Testis (tissue), 2 donors: ENCODE results near the gene GPR42.

Experiments
- POLR2A ChIP-seq: fragments of 450-650 bp; IDR thresholded peaks from one replicate; pipeline ENCODE4 v1.6.1; 2017; ENCODE audit warnings: antibody characterized with exemption, mild to moderate bottlenecking, moderate library complexity
- TF ChIP-seq, protein P1 (sequence below), 3 experiments: fragments of 450-650 bp in 2 of 3; fragments of 200-600 bp in 1 of 3; sonication (generic) in 1 of 3; IDR thresholded peaks; one replicate each; pipeline ENCODE4 v1.5.1; 2016 to 2019; ENCODE audit warnings: antibody characterized with exemption in 3 of 3, mild to moderate bottlenecking in 2 of 3, moderate library complexity in 1 of 3

DNA sequence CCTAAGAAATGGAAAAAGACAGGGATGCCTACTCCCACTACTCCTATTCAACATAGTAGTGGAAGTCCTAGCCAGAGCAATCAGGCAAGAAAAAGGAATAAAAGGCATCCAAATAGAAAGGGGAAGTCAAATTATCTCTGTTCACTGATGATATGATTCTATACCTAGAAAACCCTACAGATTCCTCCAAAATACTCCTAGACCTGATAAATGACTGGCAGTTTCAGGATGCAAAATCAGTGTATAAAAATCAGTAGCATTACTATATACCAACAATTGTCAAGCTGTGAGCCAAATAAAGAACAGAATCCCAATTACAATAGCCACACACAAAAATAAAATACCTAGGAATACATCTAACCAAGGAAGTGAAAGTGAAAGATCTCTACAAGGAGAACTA is 1.3 kb upstream of the GPR42 start:
- TF ChIP-seq, protein P1, sequence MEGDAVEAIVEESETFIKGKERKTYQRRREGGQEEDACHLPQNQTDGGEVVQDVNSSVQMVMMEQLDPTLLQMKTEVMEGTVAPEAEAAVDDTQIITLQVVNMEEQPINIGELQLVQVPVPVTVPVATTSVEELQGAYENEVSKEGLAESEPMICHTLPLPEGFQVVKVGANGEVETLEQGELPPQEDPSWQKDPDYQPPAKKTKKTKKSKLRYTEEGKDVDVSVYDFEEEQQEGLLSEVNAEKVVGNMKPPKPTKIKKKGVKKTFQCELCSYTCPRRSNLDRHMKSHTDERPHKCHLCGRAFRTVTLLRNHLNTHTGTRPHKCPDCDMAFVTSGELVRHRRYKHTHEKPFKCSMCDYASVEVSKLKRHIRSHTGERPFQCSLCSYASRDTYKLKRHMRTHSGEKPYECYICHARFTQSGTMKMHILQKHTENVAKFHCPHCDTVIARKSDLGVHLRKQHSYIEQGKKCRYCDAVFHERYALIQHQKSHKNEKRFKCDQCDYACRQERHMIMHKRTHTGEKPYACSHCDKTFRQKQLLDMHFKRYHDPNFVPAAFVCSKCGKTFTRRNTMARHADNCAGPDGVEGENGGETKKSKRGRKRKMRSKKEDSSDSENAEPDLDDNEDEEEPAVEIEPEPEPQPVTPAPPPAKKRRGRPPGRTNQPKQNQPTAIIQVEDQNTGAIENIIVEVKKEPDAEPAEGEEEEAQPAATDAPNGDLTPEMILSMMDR (IDR thresholded peaks at IDR 0.05): no peak
- no peak for TF ChIP-seq POLR2A
